Upper lobe of left lung (tissue), 4 donors: ENCODE results near the gene C16orf92.

Experiments
- EP300 ChIP-seq, 4 donors: sonication (generic); formaldehyde crosslinking; IDR thresholded peaks; one replicate each; pipeline ENCODE4 v1.5.1; 2017; ENCODE audit warnings: antibody characterized with exemption in 4 of 4, control low read depth in 2 of 4
- POLR2A ChIP-seq, 4 donors: fragments of 450-650 bp; IDR thresholded peaks; one replicate each; pipeline ENCODE4 v1.5.1; 2016 to 2017; ENCODE audit warnings: antibody characterized with exemption in 4 of 4, mild to moderate bottlenecking in 2 of 4
- POLR2AphosphoS5 ChIP-seq, 2 donors: sonication (generic); formaldehyde crosslinking; IDR thresholded peaks; one replicate each; pipeline ENCODE4 v1.5.1; 2017; ENCODE audit warnings: antibody characterized with exemption in 2 of 2
- TF ChIP-seq, protein P1 (sequence below), 6 experiments: fragments of 450-650 bp in 4 of 6; fragments of 200-600 bp in 2 of 6; sonication (generic) in 2 of 6; IDR thresholded peaks; one replicate each; pipeline ENCODE4 v1.5.1; 2016 to 2019; ENCODE audit warnings: antibody characterized with exemption in 6 of 6

DNA sequence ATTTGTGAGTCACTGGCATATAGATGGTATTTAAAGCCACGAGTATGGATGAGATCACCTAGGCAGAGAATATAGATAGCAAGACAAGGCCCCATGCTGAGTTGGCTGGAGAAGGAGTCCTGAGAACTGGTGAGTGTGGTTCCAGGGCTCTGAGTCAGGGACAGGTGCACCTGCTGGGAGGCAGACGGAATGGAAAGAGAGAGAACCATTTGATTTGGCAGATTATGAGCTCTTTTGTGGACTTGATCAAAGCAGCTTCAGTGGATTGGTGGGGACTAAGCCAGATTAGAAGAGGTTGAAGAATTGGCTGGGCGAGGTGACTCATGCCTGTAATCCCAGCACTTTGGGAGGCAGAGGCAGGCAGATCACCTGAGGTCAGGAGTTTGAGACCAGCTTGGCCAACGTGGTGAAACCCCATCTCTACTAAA lies 4.3 kb upstream of the C16orf92 start:
- TF ChIP-seq, protein P1, sequence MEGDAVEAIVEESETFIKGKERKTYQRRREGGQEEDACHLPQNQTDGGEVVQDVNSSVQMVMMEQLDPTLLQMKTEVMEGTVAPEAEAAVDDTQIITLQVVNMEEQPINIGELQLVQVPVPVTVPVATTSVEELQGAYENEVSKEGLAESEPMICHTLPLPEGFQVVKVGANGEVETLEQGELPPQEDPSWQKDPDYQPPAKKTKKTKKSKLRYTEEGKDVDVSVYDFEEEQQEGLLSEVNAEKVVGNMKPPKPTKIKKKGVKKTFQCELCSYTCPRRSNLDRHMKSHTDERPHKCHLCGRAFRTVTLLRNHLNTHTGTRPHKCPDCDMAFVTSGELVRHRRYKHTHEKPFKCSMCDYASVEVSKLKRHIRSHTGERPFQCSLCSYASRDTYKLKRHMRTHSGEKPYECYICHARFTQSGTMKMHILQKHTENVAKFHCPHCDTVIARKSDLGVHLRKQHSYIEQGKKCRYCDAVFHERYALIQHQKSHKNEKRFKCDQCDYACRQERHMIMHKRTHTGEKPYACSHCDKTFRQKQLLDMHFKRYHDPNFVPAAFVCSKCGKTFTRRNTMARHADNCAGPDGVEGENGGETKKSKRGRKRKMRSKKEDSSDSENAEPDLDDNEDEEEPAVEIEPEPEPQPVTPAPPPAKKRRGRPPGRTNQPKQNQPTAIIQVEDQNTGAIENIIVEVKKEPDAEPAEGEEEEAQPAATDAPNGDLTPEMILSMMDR (IDR thresholded peaks at IDR 0.05), result no peak
- no peak for TF ChIP-seq EP300 (IDR thresholded peaks at IDR 0.05)
- TF ChIP-seq POLR2A (IDR thresholded peaks at IDR 0.05), result no peak
- no peak for TF ChIP-seq POLR2AphosphoS5 (IDR thresholded peaks at IDR 0.05)
